Dedifferentiated amniotic fluid mesenchymal stem cell (primary cell): ENCODE results near the gene PANK1.
A peak's percentile ranks its signal among the peaks of the same experiment; 100 is the strongest.

ENCODE experiments used
- DNase-seq: peaks from one replicate; pipeline ENCODE4 v3.0.0-alpha.2; 2016; ENCODE audit errors: extremely low spot score

The PANK1 gene

GRCh38 chr10:89651916-89652573, 7.0 kb upstream of the PANK1 start:
- no peak for DNase-seq

GRCh38 chr10:89651205-89651915, 6.3 kb upstream of the PANK1 start:
- no peak for DNase-seq

- no peak for DNase-seq
These were observed 4.0 kb upstream of the PANK1 start for GRCh38 chr10:89649051-89649450.

- no peak for DNase-seq
These were observed 3.0 kb upstream of the PANK1 start for GRCh38 chr10:89648074-89648473.

- no peak for DNase-seq
These were observed 2.0 kb upstream of the PANK1 start for GRCh38 chr10:89646889-89647657.

- no peak for DNase-seq
These were observed 715 bp upstream of the PANK1 start for GRCh38 chr10:89645742-89646172.

- DNase-seq, result no peak
These were observed 413 bp downstream of the PANK1 start for GRCh38 chr10:89644691-89644966.

- peak; percentile 96 for DNase-seq
These were observed 991 bp downstream of the PANK1 start for GRCh38 chr10:89643812-89644690.

- DNase-seq, result no peak
These were observed 1.6 kb downstream of the PANK1 start for GRCh38 chr10:89643431-89643811.

- DNase-seq, result no peak
These were observed 2.8 kb downstream of the PANK1 start for GRCh38 chr10:89642193-89642592.

GRCh38 chr10:89640241-89640640, 4.8 kb downstream of the PANK1 start:
- no peak for DNase-seq

- DNase-seq, result no peak
These were observed 5.7 kb downstream of the PANK1 start for GRCh38 chr10:89639326-89639725.

GRCh38 chr10:89637113-89637512, 7.9 kb downstream of the PANK1 start:
- DNase-seq, result no peak

- no peak for DNase-seq
These were observed 10.4 kb downstream of the PANK1 start for GRCh38 chr10:89634637-89635036.

- peak; percentile 81 for DNase-seq
These were observed 11.6 kb downstream of the PANK1 start for GRCh38 chr10:89633484-89633883.

GRCh38 chr10:89632824-89633223, 12.2 kb downstream of the PANK1 start:
- no peak for DNase-seq

GRCh38 chr10:89627830-89628229, 17.2 kb downstream of the PANK1 start:
- DNase-seq, result no peak

GRCh38 chr10:89625041-89625765, 19.8 kb downstream of the PANK1 start:
- DNase-seq, result no peak

GRCh38 chr10:89624020-89624419, 21.0 kb downstream of the PANK1 start:
- no peak for DNase-seq

GRCh38 chr10:89622151-89622550, 22.9 kb downstream of the PANK1 start:
- no peak for DNase-seq

GRCh38 chr10:89621438-89621837, 23.6 kb downstream of the PANK1 start:
- DNase-seq, result no peak
